B cell (primary cell): ENCODE measurements around the gene CFAP97D2. TPM values are rescaled to one million over a fixed set of nuclear protein-coding genes. Genes with fewer than 3 reads are reported as not detected.
"Not testable (repeated sequence)": the region's sequence is repeated elsewhere in the genome, so short reads cannot be mapped to it uniquely, and the experiment has no call there.

Experiments
- ATAC-seq: fragments of 200-7000 bp; cut with Tn5 transposase; one replicate; pipeline ENCODE4 v1.10.0; 2021; ENCODE audit warnings: low read depth, mild to moderate bottlenecking, moderate number of reproducible peaks, moderate library complexity
- CTCF ChIA-PET: fragments of 350-600 bp; sonication (Branson Sonifier 250); formaldehyde crosslinking; loops from one replicate; lab custom pipeline; 2021; ENCODE audit warnings: antibody characterized with exemption, inconsistent platforms; lab: Charles Lee
- POLR2A ChIA-PET: fragments of 350-600 bp; sonication (Branson Sonifier 250); formaldehyde crosslinking; loops from one replicate; lab custom pipeline; 2021; ENCODE audit warnings: antibody characterized with exemption; lab: Charles Lee
- DNase-seq: peaks from one replicate; pipeline ENCODE4 v3.0.0; 2013
- H2AFZ ChIP-seq: 2 replicates; pipeline ENCODE4 v1.6.1; 2012; ENCODE audit warnings: mild to moderate bottlenecking, low read depth, low read length; ENCODE audit not compliant: insufficient read depth, poor library complexity, severe bottlenecking
- H3K27ac ChIP-seq, 2 donors: 1 replicate in 1 of 2; 2 replicates in 1 of 2; pipeline ENCODE4 v1.5.1; 2012 to 2013; ENCODE audit warnings: low read length in 2 of 2, mild to moderate bottlenecking in 2 of 2, moderate library complexity in 1 of 2
- H3K27me3 ChIP-seq, 4 experiments: fragments of 200-600 bp in 1 of 4; sonication (generic) in 1 of 4; replicated peaks in 1 of 4; 1 replicate in 2 of 4; 2 replicates in 2 of 4; pipeline versions ENCODE4 v1.6.1 to v1.7.0; 2013 to 2016; ENCODE audit warnings: low read length in 3 of 4, mild to moderate bottlenecking in 2 of 4, mixed read lengths in 1 of 4, moderate library complexity in 1 of 4; ENCODE audit not compliant: insufficient read depth in 4 of 4, control insufficient read depth in 3 of 4; ENCODE audit errors: control extremely low read depth in 1 of 4
- H3K36me3 ChIP-seq, 2 experiments: replicated peaks in 1 of 2; 1 replicate in 1 of 2; 2 replicates in 1 of 2; pipeline versions ENCODE4 v1.6.1 to v1.7.1; 2013; ENCODE audit warnings: low read length in 1 of 2; ENCODE audit not compliant: insufficient read depth in 2 of 2, control insufficient read depth in 1 of 2; ENCODE audit errors: control extremely low read depth in 1 of 2, extremely low read depth in 1 of 2
- H3K4me1 ChIP-seq, 2 donors: fragments of 200-600 bp in 1 of 2; sonication (generic) in 1 of 2; 1 replicate in 1 of 2; 2 replicates in 1 of 2; pipeline versions ENCODE4 v1.5.1 to v1.6.1; 2013 to 2017; ENCODE audit warnings: low read length in 2 of 2; ENCODE audit not compliant: control insufficient read depth in 2 of 2, insufficient read depth in 2 of 2
- H3K4me2 ChIP-seq: replicated peaks from 2 replicates; pipeline ENCODE3; 2012; ENCODE audit warnings: mild to moderate bottlenecking, low read depth, low read length; ENCODE audit not compliant: poor library complexity, severe bottlenecking
- H3K4me3 ChIP-seq, 5 experiments: fragments of 200-600 bp in 1 of 5; sonication (generic) in 1 of 5; 1 replicate in 3 of 5; 2 replicates in 2 of 5; pipeline versions ENCODE4 v1.5.1 to v1.7.0; 2011 to 2016; ENCODE audit warnings: low read length in 4 of 5, mild to moderate bottlenecking in 4 of 5, low read depth in 2 of 5, control low read depth in 1 of 5, moderate library complexity in 1 of 5; ENCODE audit not compliant: insufficient read depth in 1 of 5; ENCODE audit errors: control extremely low read depth in 1 of 5, extremely low read depth in 1 of 5
- H3K79me2 ChIP-seq: fragments of 200-600 bp; sonication (generic); one replicate; pipeline ENCODE4 v1.6.0; 2016; ENCODE audit warnings: low read length; ENCODE audit not compliant: control insufficient read depth, insufficient read depth
- H3K9ac ChIP-seq: fragments of 200-600 bp; sonication (generic); 2 replicates; pipeline ENCODE4 v1.6.1; 2017; ENCODE audit warnings: mild to moderate bottlenecking, low read length, moderate library complexity
- H3K9me3 ChIP-seq, 3 donors: one replicate each; pipeline versions ENCODE4 v1.6.1 to v1.7.1; 2013; ENCODE audit warnings: low read length in 2 of 3; ENCODE audit not compliant: control insufficient read depth in 2 of 3, insufficient read depth in 1 of 3; ENCODE audit errors: control extremely low read depth in 1 of 3
- H4K20me1 ChIP-seq: 2 replicates; pipeline ENCODE4 v1.6.0; 2012; ENCODE audit warnings: mild to moderate bottlenecking, low read length; ENCODE audit not compliant: insufficient read depth, control insufficient read depth, poor library complexity, severe bottlenecking
- H3K27ac Mint-ChIP-seq: one replicate; pipeline ENCODE4 v1.8.0; 2021; ENCODE audit warnings: mixed read lengths
- H3K27me3 Mint-ChIP-seq: one replicate; pipeline ENCODE4 v1.8.0; 2021; ENCODE audit warnings: mixed read lengths
- H3K4me1 Mint-ChIP-seq: one replicate; pipeline ENCODE4 v1.8.0; 2021; ENCODE audit warnings: mixed read lengths
- H3K4me3 Mint-ChIP-seq: one replicate; pipeline ENCODE4 v1.8.0; 2021; ENCODE audit warnings: mixed read lengths
- H3K9me3 Mint-ChIP-seq: one replicate; pipeline ENCODE4 v1.8.0; 2022; ENCODE audit warnings: mixed read lengths; ENCODE audit not compliant: insufficient read depth
- EZH2 ChIP-seq: IDR thresholded peaks from 2 replicates; pipeline ENCODE4 v1.6.1; 2012; ENCODE audit warnings: borderline replicate concordance, low read depth, mild to moderate bottlenecking, moderate library complexity, low read length; ENCODE audit not compliant: insufficient read depth, poor library complexity, severe bottlenecking
- WGBS: methylation state at CpG from one replicate; pipeline ENCODE4 v1.1.5; 2013; ENCODE audit warnings: missing lambda C conversion rate; ENCODE audit not compliant: insufficient coverage; 5-methylcytosine and 5-hydroxymethylcytosine counted together
- intact Hi-C: fragments of 100-400 bp; cut with micrococcal nuclease; formaldehyde crosslinking; loops from one replicate; pipeline ENCODE4 v1.10.0; 2022
- polyA plus RNA-seq: library from polyadenylated mRNA; depleted of rRNA; stranded (reverse); fragments of >200 nt; gene quantifications from 2 replicates; pipeline ENCODE4 v1.2.3, GENCODE V29; 2012
- total RNA-seq, 2 donors: library from RNA; stranded (reverse); fragments of 120-200 nt in 1 of 2; gene quantifications; 1 replicate in 1 of 2; 2 replicates in 1 of 2; pipeline versions ENCODE4 v1.2.3 to v1.2.4, GENCODE V29; 2013 to 2022
- TF ChIP-seq, protein P1 (sequence below): fragments of 200-600 bp; IDR thresholded peaks from one replicate; pipeline ENCODE4 v1.8.0; 2022; ENCODE audit warnings: antibody characterized with exemption, mild to moderate bottlenecking

CFAP97D2 gene
- total and polyA plus RNA-seq, 2 donors (not counting 1 experiment from before 2014, with no cell fraction given): 0.09 to 0.22 TPM

DNA sequence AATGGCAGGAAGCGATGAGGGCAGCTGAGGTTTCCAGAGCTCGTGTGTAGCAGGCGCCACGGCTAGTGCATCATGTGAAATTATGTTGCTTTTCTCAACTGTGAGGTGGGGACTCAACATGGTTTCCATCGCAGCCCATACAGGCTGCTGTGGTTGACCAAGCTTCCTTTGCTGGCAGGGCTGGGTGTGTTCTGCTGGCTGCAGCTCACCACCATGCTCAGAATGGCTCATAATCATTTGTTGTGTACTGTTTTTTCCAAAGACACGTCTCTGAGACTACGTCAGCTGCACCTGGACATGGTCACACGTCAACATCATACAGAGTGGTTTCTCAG, 30.6 kb upstream of the CFAP97D2 start:
- peaks cover 5% of the 10 kb centered on the region for H3K27me3 Mint-ChIP-seq
- peaks cover 10% of the 10 kb centered on the region for H3K79me2 ChIP-seq
- H3K27ac ChIP-seq: peak overlapping the region; percentile 4 to 14
- peak overlapping the region; percentile 83 for H3K27ac Mint-ChIP-seq
- intact Hi-C loops: no loop called here
- peak overlapping the region; percentile 34 for H3K9ac ChIP-seq
- DNase-seq (peak; percentile 79), ATAC-seq (peak; percentile 75)
- H3K9me3 Mint-ChIP-seq: no peaks in the 10 kb centered on the region
- POLR2A ChIA-PET: interaction anchor here (0.9 to 1.3 kb wide), 3 partner anchors 13 to 100 kb away, joined by 3 to 5 read pairs (median 4); no protein-coding TSS in a partner anchor
- CTCF ChIA-PET: interaction anchor here (1.1 to 1.4 kb wide), 4 partner anchors 9 to 78 kb away, joined by 3 to 7 read pairs (median 4); no protein-coding TSS in a partner anchor
- H3K4me1 ChIP-seq: peaks cover 58 to 69% of the 10 kb centered on the region in 2 donors
- 3% methylated on average over 6 of the region's 8 CpGs for WGBS
- H3K4me1 Mint-ChIP-seq: peaks cover 24% of the 10 kb centered on the region
- no peaks in the 10 kb centered on the region for H3K9me3 ChIP-seq
- H3K4me3 ChIP-seq: peak overlapping the region in 1 of 5 experiments; percentile 18
- no peaks in the 10 kb centered on the region for H3K27me3 ChIP-seq
- H2AFZ ChIP-seq: peak overlapping the region; percentile 57
- no peaks in the 10 kb centered on the region for H4K20me1 ChIP-seq
- no peaks in the 10 kb centered on the region for H3K36me3 ChIP-seq
- TF ChIP-seq, protein P1, sequence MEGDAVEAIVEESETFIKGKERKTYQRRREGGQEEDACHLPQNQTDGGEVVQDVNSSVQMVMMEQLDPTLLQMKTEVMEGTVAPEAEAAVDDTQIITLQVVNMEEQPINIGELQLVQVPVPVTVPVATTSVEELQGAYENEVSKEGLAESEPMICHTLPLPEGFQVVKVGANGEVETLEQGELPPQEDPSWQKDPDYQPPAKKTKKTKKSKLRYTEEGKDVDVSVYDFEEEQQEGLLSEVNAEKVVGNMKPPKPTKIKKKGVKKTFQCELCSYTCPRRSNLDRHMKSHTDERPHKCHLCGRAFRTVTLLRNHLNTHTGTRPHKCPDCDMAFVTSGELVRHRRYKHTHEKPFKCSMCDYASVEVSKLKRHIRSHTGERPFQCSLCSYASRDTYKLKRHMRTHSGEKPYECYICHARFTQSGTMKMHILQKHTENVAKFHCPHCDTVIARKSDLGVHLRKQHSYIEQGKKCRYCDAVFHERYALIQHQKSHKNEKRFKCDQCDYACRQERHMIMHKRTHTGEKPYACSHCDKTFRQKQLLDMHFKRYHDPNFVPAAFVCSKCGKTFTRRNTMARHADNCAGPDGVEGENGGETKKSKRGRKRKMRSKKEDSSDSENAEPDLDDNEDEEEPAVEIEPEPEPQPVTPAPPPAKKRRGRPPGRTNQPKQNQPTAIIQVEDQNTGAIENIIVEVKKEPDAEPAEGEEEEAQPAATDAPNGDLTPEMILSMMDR: no peak
- no peak for TF ChIP-seq EZH2
- H3K4me3 Mint-ChIP-seq: peak overlapping the region; percentile 64
- H3K4me2 ChIP-seq: peak overlapping the region; percentile 68

DNA sequence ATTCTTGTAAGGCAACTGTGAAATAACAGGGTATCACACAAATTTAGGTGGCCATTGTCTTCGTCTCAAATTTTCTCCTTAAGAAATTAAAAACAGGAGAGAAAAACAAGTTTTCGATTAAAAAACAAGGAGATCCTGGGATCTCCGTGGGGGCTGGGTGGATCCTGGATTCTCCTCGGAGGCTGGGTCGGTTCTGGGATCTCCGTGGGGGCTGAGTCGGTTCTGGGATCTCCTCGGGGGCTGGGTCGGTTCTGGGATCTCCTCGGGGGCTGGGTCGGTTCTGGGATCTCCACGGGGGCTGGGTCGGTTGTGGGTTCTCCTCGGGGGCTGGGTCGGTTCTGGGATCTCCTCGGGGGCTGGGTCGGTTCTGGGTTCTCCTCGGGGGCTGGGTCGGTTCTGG, 30.2 kb upstream of the CFAP97D2 start:
- DNase-seq, H3K27me3 ChIP-seq, H3K36me3 ChIP-seq, H4K20me1 ChIP-seq, H3K9me3 ChIP-seq, H3K27me3 Mint-ChIP-seq, ATAC-seq, intact Hi-C loops, H3K9me3 Mint-ChIP-seq: not testable (repeated sequence)
- ChIA-PET POLR2A (interaction anchor here (0.9 to 1.3 kb wide), 3 partner anchors 13 to 100 kb away, joined by 3 to 5 read pairs (median 4); no protein-coding TSS in a partner anchor), CTCF (interaction anchor here (1.1 to 1.4 kb wide), 4 partner anchors 8 to 77 kb away, joined by 3 to 7 read pairs (median 4); no protein-coding TSS in a partner anchor)
- peak overlapping the region; percentile 68 for H3K4me2 ChIP-seq
- H2AFZ ChIP-seq: peak overlapping the region; percentile 57
- H3K27ac ChIP-seq: peak overlapping the region in 1 of 2 donors; percentile 4
- H3K4me1 ChIP-seq: peaks cover 58 to 69% of the 10 kb centered on the region in 2 donors
- Mint-ChIP-seq H3K4me1 (peaks cover 28% of the 10 kb centered on the region), H3K27ac (peak overlapping the region; percentile 83), H3K4me3 (peak overlapping the region; percentile 64)
- H3K79me2 ChIP-seq: peaks cover 12% of the 10 kb centered on the region
- peak overlapping the region; percentile 34 for H3K9ac ChIP-seq
- 93% methylated on average over 17 of the region's 19 CpGs for WGBS
- H3K4me3 ChIP-seq: peak overlapping the region in 1 of 5 experiments; percentile 18
